HepG2 (cell line): Measurements from ENCODE around the gene NINJ2. TPM values are rescaled to one million over a fixed set of nuclear protein-coding genes. Genes with fewer than 3 reads are reported as not detected.
A peak's percentile ranks its signal among the peaks of the same experiment; 100 is the strongest.

Experiments used
- ATF6 ChIP-seq: sonication (generic); formaldehyde crosslinking; conservative IDR thresholded peaks from 2 replicates; pipeline ENCODE4 v1.4.0; 2020; ENCODE audit warnings: missing genetic modification reagents
- HDAC6 ChIP-seq: fragments of 200-600 bp; sonication (generic); IDR thresholded peaks from 2 replicates; pipeline ENCODE4 v1.7.0; 2017; ENCODE audit warnings: mild to moderate bottlenecking, antibody characterized with exemption, low read length, low read depth
- IRF1 ChIP-seq: sonication (generic); formaldehyde crosslinking; IDR thresholded peaks from 2 replicates; pipeline ENCODE4 v1.4.0; 2020; ENCODE audit warnings: low read depth, mild to moderate bottlenecking, missing genetic modification reagents
- KLF11 ChIP-seq: IDR thresholded peaks from 2 replicates; pipeline ENCODE4 v1.6.1; 2016; ENCODE audit warnings: missing compliant biosample characterization
- MTERF4 ChIP-seq: sonication (generic); formaldehyde crosslinking; IDR thresholded peaks from 2 replicates; pipeline ENCODE4 v1.8.0; 2023; ENCODE audit warnings: mild to moderate bottlenecking, missing genetic modification reagents
- NFAT5 ChIP-seq: sonication (generic); formaldehyde crosslinking; IDR thresholded peaks from 2 replicates; pipeline ENCODE4 v1.4.0; 2020; ENCODE audit warnings: missing genetic modification reagents
- NFE2L2 ChIP-seq: fragments of 150-350 bp; IDR thresholded peaks from 2 replicates; pipeline ENCODE4 v1.6.1; 2014; ENCODE audit warnings: low read length
- ZNF101 ChIP-seq: sonication (generic); formaldehyde crosslinking; IDR thresholded peaks from 2 replicates; pipeline ENCODE4 v1.4.0; 2020; ENCODE audit warnings: mild to moderate bottlenecking, low read depth, missing genetic modification reagents, borderline replicate concordance
- ZNF577 ChIP-seq: sonication (generic); formaldehyde crosslinking; IDR thresholded peaks from 2 replicates; pipeline ENCODE4 v1.4.0; 2020; ENCODE audit warnings: mild to moderate bottlenecking, low read depth, missing genetic modification reagents, borderline replicate concordance
- ZNF614 ChIP-seq: IDR thresholded peaks from 2 replicates; pipeline ENCODE4 v1.6.1; 2018; ENCODE audit warnings: missing biosample characterization, missing genetic modification reagents, inconsistent platforms, borderline replicate concordance
- ZNF646 ChIP-seq: sonication (generic); formaldehyde crosslinking; IDR thresholded peaks from 2 replicates; pipeline ENCODE4 v1.9.0; 2021; ENCODE audit warnings: mild to moderate bottlenecking, missing genetic modification reagents
- ZNF75D ChIP-seq: sonication (generic); formaldehyde crosslinking; IDR thresholded peaks from 2 replicates; pipeline ENCODE4 v1.8.1; 2023; ENCODE audit warnings: missing genetic modification reagents, mild to moderate bottlenecking, borderline replicate concordance
- polyA plus RNA-seq, 8 experiments: library from polyadenylated mRNA; depleted of rRNA in 3 of 8; stranded (reverse) in 7 of 8; unstranded in 1 of 8; fragments of >200 nt; fragmentation: Illumina TruSeq in 4 of 8; extraction: Trizol in 4 of 8; gene quantifications; 2 replicates each; pipeline versions ENCODE4 v1.2.1 to v1.2.3, GENCODE V29; 2011 to 2016; ENCODE audit warnings: low read depth in 4 of 8, missing spikeins in 1 of 8, mixed read lengths in 1 of 8; ENCODE audit not compliant: insufficient read depth in 1 of 8
- total RNA-seq, 5 experiments: library from RNA; depleted of rRNA; stranded (reverse); fragments of >200 nt; fragmentation: Illumina TruSeq; extraction: Trizol; gene quantifications; 2 replicates each; pipeline ENCODE4 v1.2.3, GENCODE V29; 2016; ENCODE audit warnings: low read depth in 1 of 5

Gene NINJ2
- total and polyA plus RNA-seq, 2 of the 13 experiments (the other 11 are each of a cell fraction or from before 2014, with no cell fraction given), result 0.62 to 3.8 TPM

GRCh38 chr12:575948-576614 is 87.2 kb downstream of the NINJ2 start (continued):
- peak; percentile 53; the same call in 1 of the 2 replicates for TF ChIP-seq ZNF646 (CRISPR knock-in tag)
- TF ChIP-seq KLF11 (CRISPR knock-in tag), result 0 out of 2 replicates have a peak, but pooled peaks have one; percentile 30
- TF ChIP-seq ZNF577, result no peak; the same call in 1 of the 2 replicates
- TF ChIP-seq ZNF101, result no peak
- TF ChIP-seq IRF1 (CRISPR knock-in tag), result no peak
- no peak for TF ChIP-seq ZNF75D (CRISPR knock-in tag)
- peak; percentile 35; the same call in 1 of the 2 replicates for TF ChIP-seq NFAT5 (CRISPR knock-in tag)
- TF ChIP-seq NFE2L2, result no peak
- TF ChIP-seq ATF6 (CRISPR knock-in tag), result 0 out of 2 replicates have a peak, but pooled peaks have one; percentile 45
- TF ChIP-seq HDAC6, result no peak
- 0 out of 2 replicates have a peak, but pooled peaks have one; percentile 18 for TF ChIP-seq ZNF614 (CRISPR knock-in tag)
- peak; percentile 88; the same call in 1 of the 2 replicates for TF ChIP-seq MTERF4 (CRISPR knock-in tag)
